ENCODE measurements around the gene CLGN.

GRCh38 chr4:140448162-140448561 is 20.7 kb upstream of the CLGN start:
- TF ChIP-seq CTCF (IDR thresholded peaks at IDR 0.05): no peak
- no peak for TF ChIP-seq POLR2A (IDR thresholded peaks at IDR 0.05)

Data from adrenal gland (tissue), 5 donors.